ENCODE results near the gene GTF3C5.

DNA sequence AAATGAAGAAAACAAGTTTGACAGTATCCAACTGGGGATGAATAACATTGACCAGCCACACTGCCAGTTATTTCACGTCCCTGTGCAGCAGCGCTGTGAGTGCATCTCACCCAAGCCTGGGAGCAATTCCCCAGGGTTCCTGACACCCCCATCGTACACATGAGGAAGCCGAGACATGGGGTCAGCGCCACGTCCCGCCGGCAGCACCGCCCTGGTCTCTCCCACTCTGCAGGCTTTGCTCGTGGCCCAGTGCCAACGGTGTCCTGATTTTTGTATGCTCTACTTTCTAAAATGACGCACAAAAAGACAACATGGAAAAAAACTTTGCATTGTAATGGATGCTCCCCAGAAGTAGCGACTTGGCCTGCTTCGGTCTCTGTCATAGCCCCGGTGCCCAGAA is 14.3 kb downstream of the GTF3C5 start:
- TF ChIP-seq, protein P1, sequence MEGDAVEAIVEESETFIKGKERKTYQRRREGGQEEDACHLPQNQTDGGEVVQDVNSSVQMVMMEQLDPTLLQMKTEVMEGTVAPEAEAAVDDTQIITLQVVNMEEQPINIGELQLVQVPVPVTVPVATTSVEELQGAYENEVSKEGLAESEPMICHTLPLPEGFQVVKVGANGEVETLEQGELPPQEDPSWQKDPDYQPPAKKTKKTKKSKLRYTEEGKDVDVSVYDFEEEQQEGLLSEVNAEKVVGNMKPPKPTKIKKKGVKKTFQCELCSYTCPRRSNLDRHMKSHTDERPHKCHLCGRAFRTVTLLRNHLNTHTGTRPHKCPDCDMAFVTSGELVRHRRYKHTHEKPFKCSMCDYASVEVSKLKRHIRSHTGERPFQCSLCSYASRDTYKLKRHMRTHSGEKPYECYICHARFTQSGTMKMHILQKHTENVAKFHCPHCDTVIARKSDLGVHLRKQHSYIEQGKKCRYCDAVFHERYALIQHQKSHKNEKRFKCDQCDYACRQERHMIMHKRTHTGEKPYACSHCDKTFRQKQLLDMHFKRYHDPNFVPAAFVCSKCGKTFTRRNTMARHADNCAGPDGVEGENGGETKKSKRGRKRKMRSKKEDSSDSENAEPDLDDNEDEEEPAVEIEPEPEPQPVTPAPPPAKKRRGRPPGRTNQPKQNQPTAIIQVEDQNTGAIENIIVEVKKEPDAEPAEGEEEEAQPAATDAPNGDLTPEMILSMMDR (IDR thresholded peaks at IDR 0.05; ENCODE audit: low read depth, low read length, poor library complexity, severe bottlenecking), result no peak
- no peak for TF ChIP-seq EZH2phosphoT487 (IDR thresholded peaks at IDR 0.05; ENCODE audit: borderline replicate concordance, low read length)

Data from DOHH2 (cell line).